T-helper 17 cell (primary cell): ENCODE measurements around the gene TBC1D22A. TPM values are rescaled to one million over a fixed set of nuclear protein-coding genes. Genes with fewer than 3 reads are reported as not detected.

Experiments used
- ATAC-seq: fragments of 150-1000 bp; cut with Tn5 transposase; 2 replicates; pipeline ENCODE4 v1.10.0; 2021; ENCODE audit warnings: mild to moderate bottlenecking, moderate library complexity
- DNase-seq, 3 donors: peaks; one replicate each; pipeline versions ENCODE4 v3.0.0 to v3.0.0-alpha.2; 2020 to 2021
- H3K9me3 ChIP-seq: one replicate; pipeline ENCODE4 v1.7.0; 2013; ENCODE audit warnings: low read length, mild to moderate bottlenecking; ENCODE audit not compliant: control insufficient read depth, poor library complexity, severe bottlenecking
- H3K27ac Mint-ChIP-seq: one replicate; pipeline ENCODE4 v1.8.0; 2022; ENCODE audit warnings: mild to moderate bottlenecking, moderate library complexity, mixed read lengths
- H3K27me3 Mint-ChIP-seq: one replicate; pipeline ENCODE4 v1.8.0; 2022; ENCODE audit warnings: mixed read lengths
- H3K36me3 Mint-ChIP-seq: one replicate; pipeline ENCODE4 v1.8.0; 2022; ENCODE audit warnings: low read depth, mixed read lengths
- H3K4me1 Mint-ChIP-seq: one replicate; pipeline ENCODE4 v1.8.0; 2022; ENCODE audit warnings: mild to moderate bottlenecking, mixed read lengths
- H3K4me3 Mint-ChIP-seq: one replicate; pipeline ENCODE4 v1.8.0; 2022; ENCODE audit warnings: mild to moderate bottlenecking, moderate library complexity, mixed read lengths
- total RNA-seq, 4 donors: library from RNA in 2 of 4; stranded (reverse) in 2 of 4; gene quantifications; one replicate each; pipeline ENCODE4 v1.2.3 and lab custom pipeline; 2022 to 2026

Gene TBC1D22A
- total RNA-seq, 2 donors from 2014 or later = 42.1 to 43.8 TPM

DNA sequence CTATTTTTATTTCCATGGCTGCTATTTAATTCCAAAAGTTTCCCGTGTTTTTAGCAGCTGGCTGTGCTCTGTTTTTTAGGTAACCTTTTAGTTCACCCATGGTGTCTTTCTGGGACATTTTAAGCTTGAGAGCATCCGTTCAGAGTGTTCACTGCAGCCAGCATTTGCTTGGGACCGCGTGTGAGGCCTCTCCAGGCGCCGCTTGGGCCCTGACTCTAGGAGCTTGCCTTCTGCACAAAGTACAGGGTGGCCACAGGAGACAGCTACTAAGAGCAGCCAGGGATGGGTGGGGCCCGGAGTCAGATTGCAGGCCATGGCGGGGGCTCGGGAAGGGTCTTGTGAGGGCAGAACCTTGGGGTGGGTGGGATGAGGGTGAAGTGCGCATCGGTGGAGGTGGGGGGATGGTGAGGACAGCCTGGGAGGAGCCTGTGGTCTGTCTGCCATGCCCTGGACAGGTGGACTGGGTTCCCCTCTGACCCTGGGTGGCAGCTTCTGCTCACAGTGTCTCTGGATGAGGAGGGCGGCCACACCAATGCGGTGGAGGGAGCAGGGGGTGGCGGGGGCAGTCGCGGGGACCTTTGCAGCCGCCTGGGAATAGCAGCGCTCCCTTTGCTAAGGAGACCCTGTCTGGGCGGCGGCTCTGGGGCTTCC is 288.1 kb downstream of the TBC1D22A start:
- no peak overlapping the region for H3K4me3 Mint-ChIP-seq

DNA sequence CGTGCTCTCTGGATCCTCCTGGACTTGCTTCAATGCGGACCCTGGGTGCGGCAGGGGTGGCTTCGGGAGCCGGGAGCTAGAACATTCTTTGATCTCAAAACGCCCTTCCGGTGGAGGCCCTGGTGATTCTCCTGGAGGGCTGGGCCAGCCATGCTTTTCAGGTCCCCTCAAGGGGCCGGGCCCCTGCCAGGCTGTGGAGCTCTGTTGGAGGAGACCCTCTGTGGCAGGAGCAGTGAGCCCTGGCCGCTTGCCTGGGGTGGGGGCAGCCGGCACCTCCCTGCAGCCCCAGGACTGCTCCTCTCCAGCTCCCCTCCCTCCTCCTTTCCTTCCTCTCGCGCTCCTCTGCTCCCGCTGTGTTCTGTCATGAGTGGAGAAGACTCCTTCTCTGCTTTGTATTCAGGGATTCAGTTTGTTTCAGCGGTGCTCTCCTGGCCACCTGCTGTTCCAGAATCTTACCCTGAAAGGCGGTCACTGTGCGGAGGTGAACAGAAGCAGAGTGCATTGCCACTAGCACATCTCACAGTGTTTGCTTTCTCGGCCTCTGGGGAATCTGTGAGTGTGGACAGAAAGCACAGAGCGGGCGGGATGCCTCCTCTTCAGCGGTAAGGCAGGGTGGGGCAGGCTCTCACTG is 289.1 kb downstream of the TBC1D22A start:
- Mint-ChIP-seq H3K27me3 (no peaks in the 10 kb centered on the region), H3K4me3 (no peak overlapping the region), H3K4me1 (peaks cover 21% of the 10 kb centered on the region), H3K36me3 (peaks cover 2% of the 10 kb centered on the region), H3K27ac (no peak overlapping the region)
- H3K9me3 ChIP-seq = no peaks in the 10 kb centered on the region
- no peak for DNase-seq
- ATAC-seq = no peak

More for the DNA sequence above, 288.1 kb downstream of the TBC1D22A start:
- peaks cover 21% of the 10 kb centered on the region for H3K4me1 Mint-ChIP-seq
- no peaks in the 10 kb centered on the region for H3K9me3 ChIP-seq
- H3K27ac Mint-ChIP-seq = no peak overlapping the region
- no peaks in the 10 kb centered on the region for H3K27me3 Mint-ChIP-seq
- ATAC-seq (no peak), DNase-seq (no peak)
- peaks cover 2% of the 10 kb centered on the region for H3K36me3 Mint-ChIP-seq

DNA sequence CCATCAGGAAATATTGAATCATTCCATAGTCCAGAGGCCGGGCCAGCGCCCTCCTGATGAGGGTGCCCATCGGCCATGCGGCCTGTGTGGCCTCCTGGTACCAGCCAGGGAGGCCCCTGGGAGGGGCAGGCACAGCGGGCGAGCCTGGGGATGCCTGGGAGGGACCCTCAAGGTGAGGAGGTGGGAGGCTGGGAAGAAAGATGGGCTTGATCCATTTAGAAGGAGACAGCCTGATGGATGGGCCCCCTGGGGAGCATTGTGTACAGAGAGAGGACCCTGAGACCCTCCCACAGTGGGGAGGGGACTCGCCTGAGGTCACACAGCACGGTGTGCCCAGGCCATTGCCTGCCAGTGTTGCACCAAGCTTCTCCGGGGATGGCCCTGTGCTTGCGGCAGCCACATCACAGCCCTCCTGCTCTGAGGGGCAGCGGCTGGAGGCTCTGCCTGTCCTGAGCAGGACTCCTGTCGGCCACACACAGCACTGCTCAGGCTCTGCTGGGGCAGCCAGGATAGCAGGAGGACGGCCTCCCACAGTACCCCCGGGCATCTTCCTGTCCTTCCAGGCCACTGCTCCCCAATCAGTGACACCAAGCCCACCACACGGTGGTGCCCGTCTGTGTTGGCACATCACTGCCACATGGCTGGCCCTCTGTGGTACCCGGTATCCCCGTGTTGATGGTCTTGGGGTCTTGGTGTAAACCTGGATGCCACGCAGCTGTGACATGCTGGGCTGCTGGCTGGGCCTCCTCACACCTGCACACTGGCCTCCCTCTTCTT is 290.0 kb downstream of the TBC1D22A start:
- H3K27me3 Mint-ChIP-seq = no peaks in the 10 kb centered on the region
- no peak for DNase-seq
- no peak overlapping the region for H3K4me3 Mint-ChIP-seq
- peaks cover 17% of the 10 kb centered on the region for H3K4me1 Mint-ChIP-seq
- no peak for ATAC-seq
- no peak overlapping the region for H3K27ac Mint-ChIP-seq
- H3K9me3 ChIP-seq = no peaks in the 10 kb centered on the region
- H3K36me3 Mint-ChIP-seq = peaks cover 2% of the 10 kb centered on the region

DNA sequence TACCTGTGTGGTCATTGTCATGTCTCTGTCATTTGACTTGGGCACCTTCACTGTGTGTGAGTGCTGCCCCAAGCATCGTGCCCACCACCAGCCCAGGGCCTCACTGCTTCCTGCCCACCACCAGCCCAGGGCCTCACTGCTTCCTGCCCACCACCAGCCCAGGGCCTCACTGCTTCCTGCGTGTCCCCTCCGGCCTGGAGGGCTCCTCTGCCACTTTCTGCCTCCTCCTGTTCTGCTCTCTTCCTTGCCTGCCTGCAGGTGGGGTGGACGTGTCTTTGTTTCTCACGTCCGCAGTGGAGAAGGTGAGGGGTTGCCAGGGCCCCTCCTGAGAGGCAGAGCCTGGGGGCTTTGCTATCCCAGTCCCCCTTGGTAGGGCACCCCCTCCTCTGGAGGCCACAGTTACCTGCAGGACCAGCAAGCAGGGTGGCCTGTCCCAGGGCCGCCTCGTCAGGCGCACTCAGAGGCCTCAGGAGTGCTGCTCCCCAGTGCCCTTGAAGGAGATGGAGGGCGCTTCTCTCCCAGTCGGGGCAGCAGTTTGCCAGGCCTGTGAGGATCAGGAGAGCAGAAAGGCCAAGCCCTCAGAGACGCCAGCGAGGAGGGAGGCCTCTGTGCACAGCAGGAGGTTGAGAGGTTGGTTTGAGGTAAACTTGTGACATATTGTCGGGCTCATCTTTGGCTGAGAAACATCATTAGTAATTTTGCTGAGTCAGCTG is 290.7 kb downstream of the TBC1D22A start:
- no peaks in the 10 kb centered on the region for H3K9me3 ChIP-seq
- ATAC-seq (no peak), DNase-seq (no peak)
- Mint-ChIP-seq H3K4me1 (peaks cover 17% of the 10 kb centered on the region), H3K27ac (no peak overlapping the region), H3K36me3 (peaks cover 2% of the 10 kb centered on the region), H3K27me3 (no peaks in the 10 kb centered on the region), H3K4me3 (no peak overlapping the region)

DNA sequence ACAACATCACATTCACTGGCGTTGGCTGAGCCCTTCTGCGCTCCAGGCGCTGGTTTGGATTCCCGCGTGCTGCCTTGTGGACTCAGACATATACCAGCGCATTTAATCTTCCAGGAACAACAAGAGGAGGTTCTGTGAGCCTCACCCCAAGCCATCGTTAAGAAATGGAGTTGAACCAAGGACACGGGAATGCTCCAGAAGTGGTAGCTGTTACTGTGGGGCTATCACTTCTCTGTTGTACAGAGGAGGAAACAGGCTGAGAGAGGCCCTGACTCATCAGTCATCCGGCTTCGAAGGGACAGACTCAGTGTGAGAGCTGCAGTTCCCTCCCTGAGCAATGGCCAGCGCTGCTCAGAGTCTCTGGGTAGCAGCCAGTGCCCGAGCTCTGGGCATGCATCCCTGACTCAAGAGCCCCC is 291.3 kb downstream of the TBC1D22A start:
- Mint-ChIP-seq H3K36me3 (peaks cover 2% of the 10 kb centered on the region), H3K27me3 (no peaks in the 10 kb centered on the region), H3K4me3 (no peak overlapping the region), H3K4me1 (peaks cover 22% of the 10 kb centered on the region), H3K27ac (peak overlapping the region; percentile 27)
- ATAC-seq (no peak), DNase-seq (no peak)
- H3K9me3 ChIP-seq = no peaks in the 10 kb centered on the region

DNA sequence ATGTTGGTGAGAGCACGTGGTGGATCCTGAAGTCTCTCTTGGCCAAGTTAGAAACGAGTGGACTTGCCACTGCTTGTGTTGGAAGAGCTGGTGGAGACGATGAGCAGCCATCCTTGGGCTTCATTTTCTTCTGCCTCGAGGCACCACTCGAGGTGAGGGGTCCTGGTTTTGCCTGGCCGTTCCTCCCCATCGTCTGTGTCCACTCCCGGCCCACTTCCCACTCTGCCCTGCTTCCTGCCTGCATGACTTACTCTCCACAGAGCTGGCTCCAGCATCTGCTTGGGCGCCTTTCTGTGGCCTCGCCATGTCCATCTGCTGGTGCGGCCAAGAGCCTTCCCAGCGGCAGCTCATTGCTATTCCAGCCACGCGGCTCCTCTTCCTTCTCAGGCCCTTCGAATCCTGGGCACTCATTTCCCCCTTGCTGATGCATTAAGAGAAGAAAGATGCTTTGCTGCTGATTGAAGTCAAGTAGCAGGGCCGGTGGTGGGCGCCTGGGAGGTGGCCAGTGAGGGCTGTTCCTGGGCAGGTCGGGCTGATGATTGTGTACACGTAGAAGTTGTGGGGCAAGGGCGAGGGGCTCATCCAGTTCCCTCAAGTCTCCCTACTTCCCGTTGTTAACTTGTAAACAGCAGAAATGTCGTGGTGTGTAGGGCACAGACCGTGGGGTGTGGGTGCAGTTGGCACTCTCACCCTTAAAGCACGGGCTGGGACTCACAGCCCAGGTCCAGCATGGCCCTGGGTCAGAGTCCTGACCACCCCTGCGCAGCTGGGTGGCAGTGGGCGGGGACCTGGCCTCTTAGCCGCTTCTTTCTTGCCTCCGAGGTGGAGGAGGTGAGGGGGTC is 292.0 kb downstream of the TBC1D22A start:
- H3K36me3 Mint-ChIP-seq = peaks cover 2% of the 10 kb centered on the region

DNA sequence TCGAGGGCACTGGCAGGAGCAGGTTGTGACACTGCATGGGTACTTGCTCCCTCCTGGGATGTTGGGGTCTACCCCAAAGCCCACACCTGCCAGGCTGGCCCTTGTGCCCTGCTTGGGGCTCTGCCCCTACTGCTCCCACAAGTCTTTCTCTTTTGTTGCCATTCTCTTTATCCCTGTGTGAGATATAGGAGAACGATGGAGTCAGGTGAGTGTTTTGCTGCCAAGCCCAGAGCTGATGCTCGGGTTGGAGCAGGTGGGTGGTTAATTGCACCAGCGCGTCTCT is 292.6 kb downstream of the TBC1D22A start:
- no peak overlapping the region for H3K27ac Mint-ChIP-seq
- H3K36me3 Mint-ChIP-seq = peaks cover 2% of the 10 kb centered on the region
- DNase-seq = no peak
- H3K4me3 Mint-ChIP-seq = no peak overlapping the region
- no peaks in the 10 kb centered on the region for H3K27me3 Mint-ChIP-seq
- no peaks in the 10 kb centered on the region for H3K9me3 ChIP-seq
- ATAC-seq = no peak
- H3K4me1 Mint-ChIP-seq = peaks cover 18% of the 10 kb centered on the region

More for the DNA sequence above, 292.0 kb downstream of the TBC1D22A start:
- H3K9me3 ChIP-seq = no peaks in the 10 kb centered on the region
- ATAC-seq (no peak), DNase-seq (no peak)
- Mint-ChIP-seq H3K4me1 (peaks cover 20% of the 10 kb centered on the region), H3K27ac (peak overlapping the region; percentile 27), H3K27me3 (no peaks in the 10 kb centered on the region), H3K4me3 (no peak overlapping the region)

DNA sequence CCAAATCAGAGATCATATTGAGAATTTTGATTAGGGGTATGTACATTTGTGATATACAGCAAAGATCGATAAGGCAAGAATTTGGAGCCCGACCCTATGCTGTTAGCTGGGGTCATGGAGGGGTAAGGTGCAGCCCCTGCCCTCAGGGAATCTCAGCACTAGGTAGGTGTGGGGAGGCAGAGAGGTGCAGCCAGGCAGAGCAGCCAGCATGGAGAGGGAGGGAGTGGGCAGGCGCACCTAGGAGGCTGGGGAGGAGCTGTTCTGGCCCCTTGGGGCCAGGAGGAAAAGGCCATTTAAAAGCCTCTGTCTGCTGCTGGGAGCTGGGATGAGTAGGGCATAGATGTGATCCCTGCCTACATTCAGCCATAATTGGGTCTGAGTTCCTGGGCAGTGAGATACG is 293.0 kb downstream of the TBC1D22A start:
- Mint-ChIP-seq H3K27ac (no peak overlapping the region), H3K27me3 (no peaks in the 10 kb centered on the region), H3K4me1 (peaks cover 18% of the 10 kb centered on the region), H3K4me3 (no peak overlapping the region), H3K36me3 (peaks cover 2% of the 10 kb centered on the region)
- ATAC-seq = no peak
- no peak for DNase-seq
- no peaks in the 10 kb centered on the region for H3K9me3 ChIP-seq

DNA sequence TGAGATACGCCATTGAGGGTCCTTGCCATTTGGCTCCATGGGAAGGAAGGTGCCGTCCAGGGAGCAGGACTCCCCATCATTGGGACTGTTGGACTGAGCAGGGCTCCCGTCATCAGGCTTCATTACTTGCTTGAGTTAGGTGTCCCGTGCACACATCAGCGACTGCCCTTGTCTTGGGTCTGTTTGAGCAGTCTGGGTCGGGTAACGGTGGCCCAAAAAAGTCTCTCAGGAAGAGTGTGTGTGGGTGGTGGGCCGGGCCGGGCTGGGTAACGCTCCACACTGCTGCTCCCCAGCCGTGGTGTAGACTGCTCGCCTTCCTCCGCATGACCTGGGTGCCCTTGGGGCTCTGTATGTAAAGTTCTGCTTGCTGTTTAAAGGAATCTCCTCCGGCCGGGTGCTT is 293.5 kb downstream of the TBC1D22A start:
- Mint-ChIP-seq H3K4me3 (no peak overlapping the region), H3K36me3 (peaks cover 2% of the 10 kb centered on the region), H3K4me1 (peaks cover 18% of the 10 kb centered on the region), H3K27me3 (no peaks in the 10 kb centered on the region), H3K27ac (no peak overlapping the region)
- ATAC-seq (no peak), DNase-seq (no peak)
- H3K9me3 ChIP-seq = no peaks in the 10 kb centered on the region

DNA sequence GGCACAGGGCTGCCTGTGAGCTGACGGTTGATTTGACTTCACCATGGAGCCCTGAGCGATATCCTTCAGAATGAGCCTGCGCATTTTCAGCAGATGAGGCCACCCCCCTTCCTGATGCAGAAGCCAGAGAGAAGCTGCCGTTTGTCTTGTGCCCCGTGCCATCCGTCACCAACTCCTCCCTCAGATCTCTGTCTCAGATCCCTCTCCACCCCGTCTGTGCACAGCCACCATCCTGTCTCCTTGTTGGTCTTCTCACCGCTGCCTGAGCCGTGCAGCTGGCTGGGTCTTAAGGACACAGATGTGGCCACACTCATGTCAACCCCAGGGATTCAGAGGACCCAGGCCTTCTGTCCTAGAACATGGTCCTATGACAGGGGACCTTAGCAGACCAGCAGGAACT is 293.9 kb downstream of the TBC1D22A start:
- H3K27me3 Mint-ChIP-seq = no peaks in the 10 kb centered on the region
- H3K4me3 Mint-ChIP-seq = no peak overlapping the region
- peaks cover 20% of the 10 kb centered on the region for H3K4me1 Mint-ChIP-seq
- peaks cover 6% of the 10 kb centered on the region for H3K36me3 Mint-ChIP-seq
- ATAC-seq (no peak), DNase-seq (no peak)
- H3K9me3 ChIP-seq = no peaks in the 10 kb centered on the region
- H3K27ac Mint-ChIP-seq = no peak overlapping the region

DNA sequence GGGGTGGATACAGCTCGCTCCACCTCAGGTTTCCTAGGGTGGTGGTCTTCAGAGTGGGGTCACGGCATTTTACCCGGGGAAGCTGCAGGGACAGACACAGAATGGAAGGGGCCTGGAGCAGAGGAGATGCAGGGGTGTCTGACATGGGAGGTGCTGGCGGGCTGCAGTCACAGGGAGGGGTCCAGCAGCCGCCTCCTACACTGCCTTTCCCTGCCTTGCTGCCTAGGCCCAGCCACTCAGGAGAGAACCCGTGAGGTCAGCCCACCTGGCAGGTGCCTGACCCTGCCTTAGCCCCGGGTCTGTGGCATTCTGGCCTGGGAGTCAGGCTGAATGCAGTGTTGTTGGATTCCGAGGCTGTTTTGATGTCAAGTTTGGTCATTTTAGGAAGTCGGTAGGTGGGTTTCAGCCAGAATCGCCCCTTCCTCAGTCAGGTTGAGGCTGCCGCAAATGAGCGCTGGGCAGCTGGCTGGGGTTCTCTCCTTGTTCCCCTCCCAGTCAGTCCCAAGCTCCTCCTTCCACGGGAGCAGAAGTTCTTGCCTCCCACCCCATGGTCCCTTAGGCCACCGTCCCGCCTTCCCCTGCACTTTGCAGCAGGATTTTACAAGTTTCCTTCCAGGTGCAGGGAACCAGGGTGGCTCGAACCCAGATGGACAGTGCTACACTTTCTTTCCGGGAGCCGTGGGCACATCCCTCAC is 294.5 kb downstream of the TBC1D22A start:
- Mint-ChIP-seq H3K4me1 (peaks cover 23% of the 10 kb centered on the region), H3K36me3 (peaks cover 8% of the 10 kb centered on the region), H3K27me3 (no peaks in the 10 kb centered on the region), H3K4me3 (no peak overlapping the region), H3K27ac (no peak overlapping the region)
- no peaks in the 10 kb centered on the region for H3K9me3 ChIP-seq
- no peak for DNase-seq
- no peak for ATAC-seq

DNA sequence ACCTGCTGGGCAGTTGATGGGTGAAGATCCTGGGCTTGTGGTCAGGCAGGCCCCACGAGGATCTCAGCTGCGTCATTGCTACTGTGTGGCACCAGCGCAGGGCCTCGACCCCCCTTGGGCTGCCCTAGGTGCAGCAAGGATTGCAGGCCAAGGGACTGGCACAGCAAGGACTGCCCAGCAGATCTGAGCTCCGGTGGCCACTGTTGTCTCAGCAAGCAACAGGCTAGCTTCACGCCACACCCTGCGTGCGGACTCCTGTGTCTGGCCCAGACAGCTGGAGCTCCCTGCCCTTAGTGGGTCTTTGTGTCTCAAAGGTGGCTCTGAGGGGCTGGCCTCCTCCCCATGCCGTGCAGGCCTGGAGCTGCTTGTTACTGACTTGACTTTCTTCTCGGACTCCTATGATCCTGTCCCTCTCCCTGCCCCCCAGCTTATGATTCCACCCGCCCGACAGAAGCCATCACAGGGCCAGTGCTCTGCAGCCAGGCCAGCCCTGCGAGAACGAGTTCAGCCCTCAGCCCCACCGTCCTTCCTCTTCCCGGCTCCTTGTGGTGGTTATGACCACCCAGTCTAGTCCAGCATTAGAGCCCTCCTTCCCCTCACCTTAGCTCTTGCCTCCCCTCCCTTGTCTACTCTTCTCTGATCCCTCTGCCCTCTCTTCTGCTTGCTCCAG is 295.6 kb downstream of the TBC1D22A start:
- no peak overlapping the region for H3K4me3 Mint-ChIP-seq
- H3K9me3 ChIP-seq = no peaks in the 10 kb centered on the region
- H3K27ac Mint-ChIP-seq = peak overlapping the region; percentile 6
- ATAC-seq (no peak), DNase-seq (no peak)
- no peaks in the 10 kb centered on the region for H3K27me3 Mint-ChIP-seq
- peaks cover 25% of the 10 kb centered on the region for H3K4me1 Mint-ChIP-seq
- H3K36me3 Mint-ChIP-seq = peaks cover 10% of the 10 kb centered on the region
